Activated CD4-positive, alpha-beta memory T cell treated with anti-CD3 and anti-CD28 coated beads, Interleukin-2, amount 10 ng/mL, durations not matched to agents 7 days and 5 days (primary cell): Measurements from ENCODE around the gene TBCB. TPM values are rescaled to one million over a fixed set of nuclear protein-coding genes. Genes with fewer than 3 reads are reported as not detected.

Experiments used
- CTCF ChIA-PET: fragments of 350-600 bp; sonication (Branson Sonifier 250); formaldehyde crosslinking; loops from one replicate; lab custom pipeline; 2021; ENCODE audit warnings: antibody characterized with exemption, inconsistent platforms; lab: Charles Lee
- POLR2A ChIA-PET: fragments of 350-600 bp; sonication (Branson Sonifier 250); formaldehyde crosslinking; loops from one replicate; lab custom pipeline; 2021; ENCODE audit warnings: antibody characterized with exemption; lab: Charles Lee
- DNase-seq: peaks from one replicate; pipeline ENCODE4 v3.0.0-alpha.2; 2020
- H3K27ac Mint-ChIP-seq: one replicate; pipeline ENCODE4 v1.8.0; 2021; ENCODE audit warnings: mild to moderate bottlenecking, mixed read lengths
- H3K27me3 Mint-ChIP-seq: one replicate; pipeline ENCODE4 v1.8.0; 2021; ENCODE audit warnings: mixed read lengths
- H3K36me3 Mint-ChIP-seq: one replicate; pipeline ENCODE4 v1.8.0; 2021; ENCODE audit warnings: low read depth, mixed read lengths
- H3K4me1 Mint-ChIP-seq: one replicate; pipeline ENCODE4 v1.8.0; 2021; ENCODE audit warnings: mixed read lengths
- H3K4me3 Mint-ChIP-seq: one replicate; pipeline ENCODE4 v1.8.0; 2021; ENCODE audit warnings: mild to moderate bottlenecking, mixed read lengths
- H3K9me3 Mint-ChIP-seq: one replicate; pipeline ENCODE4 v1.8.0; 2021; ENCODE audit warnings: mixed read lengths
- total RNA-seq, 2 experiments: library from RNA; stranded (reverse); gene quantifications; one replicate each; pipeline ENCODE4 v1.2.3, GENCODE V29; 2021

Gene TBCB
- total RNA-seq, 2 experiments from 2014 or later, result 185 to 200 TPM

- H3K4me1 Mint-ChIP-seq, result peaks cover 12% of the 10 kb centered on the region
- H3K27me3 Mint-ChIP-seq, result no peaks in the 10 kb centered on the region
- ChIA-PET POLR2A (no interaction called here), CTCF (no interaction called here)
- DNase-seq, result no peak
- no peak overlapping the region for H3K4me3 Mint-ChIP-seq
- H3K36me3 Mint-ChIP-seq, result peaks cover 53% of the 10 kb centered on the region
- H3K27ac Mint-ChIP-seq, result no peak overlapping the region
- H3K9me3 Mint-ChIP-seq, result no peaks in the 10 kb centered on the region
These were observed 24.2 kb upstream of the TBCB start for GRCh38 chr19:36090910-36091695.

- H3K27ac Mint-ChIP-seq, result peak overlapping the region; percentile 42
- H3K27me3 Mint-ChIP-seq, result no peaks in the 10 kb centered on the region
- CTCF ChIA-PET, result no interaction called here
- H3K9me3 Mint-ChIP-seq, result no peaks in the 10 kb centered on the region
- DNase-seq, result no peak
- H3K36me3 Mint-ChIP-seq, result peaks cover 60% of the 10 kb centered on the region
- POLR2A ChIA-PET, result no interaction called here
- H3K4me3 Mint-ChIP-seq, result no peak overlapping the region
- peaks cover 12% of the 10 kb centered on the region for H3K4me1 Mint-ChIP-seq
These were observed 22.7 kb upstream of the TBCB start for GRCh38 chr19:36092566-36092965.

- DNase-seq, result no peak
- no peaks in the 10 kb centered on the region for H3K9me3 Mint-ChIP-seq
- ChIA-PET CTCF (no interaction called here), POLR2A (no interaction called here)
- H3K27ac Mint-ChIP-seq, result no peak overlapping the region
- peaks cover 56% of the 10 kb centered on the region for H3K36me3 Mint-ChIP-seq
- H3K4me1 Mint-ChIP-seq, result peaks cover 12% of the 10 kb centered on the region
- no peak overlapping the region for H3K4me3 Mint-ChIP-seq
- no peaks in the 10 kb centered on the region for H3K27me3 Mint-ChIP-seq
These were observed 22.1 kb upstream of the TBCB start for GRCh38 chr19:36093146-36093662.

- no peak for DNase-seq
- ChIA-PET POLR2A (no interaction called here), CTCF (no interaction called here)
- Mint-ChIP-seq H3K4me1 (peaks cover 12% of the 10 kb centered on the region), H3K9me3 (no peaks in the 10 kb centered on the region), H3K27ac (no peak overlapping the region), H3K4me3 (no peak overlapping the region), H3K27me3 (no peaks in the 10 kb centered on the region), H3K36me3 (peaks cover 57% of the 10 kb centered on the region)
These were observed 21.6 kb upstream of the TBCB start for GRCh38 chr19:36093687-36094086.

GRCh38 chr19:36097036-36097435 lies 18.2 kb upstream of the TBCB start:
- peaks cover 12% of the 10 kb centered on the region for H3K4me1 Mint-ChIP-seq
- peaks cover 42% of the 10 kb centered on the region for H3K36me3 Mint-ChIP-seq
- ChIA-PET POLR2A (no interaction called here), CTCF (no interaction called here)
- H3K27me3 Mint-ChIP-seq, result no peaks in the 10 kb centered on the region
- no peak for DNase-seq
- no peak overlapping the region for H3K27ac Mint-ChIP-seq
- no peak overlapping the region for H3K4me3 Mint-ChIP-seq
- no peaks in the 10 kb centered on the region for H3K9me3 Mint-ChIP-seq

- H3K4me1 Mint-ChIP-seq, result no peaks in the 10 kb centered on the region
- DNase-seq, result no peak
- no peaks in the 10 kb centered on the region for H3K9me3 Mint-ChIP-seq
- no peak overlapping the region for H3K4me3 Mint-ChIP-seq
- POLR2A ChIA-PET, result no interaction called here
- CTCF ChIA-PET, result no interaction called here
- no peaks in the 10 kb centered on the region for H3K27me3 Mint-ChIP-seq
- peaks cover 38% of the 10 kb centered on the region for H3K36me3 Mint-ChIP-seq
- no peak overlapping the region for H3K27ac Mint-ChIP-seq
These were observed 16.0 kb upstream of the TBCB start for GRCh38 chr19:36099166-36099785.

GRCh38 chr19:36100476-36100875 lies 14.8 kb upstream of the TBCB start:
- Mint-ChIP-seq H3K27ac (no peak overlapping the region), H3K9me3 (no peaks in the 10 kb centered on the region), H3K36me3 (peaks cover 32% of the 10 kb centered on the region), H3K4me3 (no peak overlapping the region), H3K27me3 (no peaks in the 10 kb centered on the region), H3K4me1 (no peaks in the 10 kb centered on the region)
- ChIA-PET CTCF (no interaction called here), POLR2A (no interaction called here)
- no peak for DNase-seq

- no peaks in the 10 kb centered on the region for H3K9me3 Mint-ChIP-seq
- CTCF ChIA-PET, result no interaction called here
- DNase-seq, result no peak
- H3K27me3 Mint-ChIP-seq, result no peaks in the 10 kb centered on the region
- POLR2A ChIA-PET, result interaction anchor here (1.1 kb wide), 1 partner anchor 13 kb away, joined by 3 read pairs; the partner anchor contains the start of gene POLR2I
- H3K4me1 Mint-ChIP-seq, result no peaks in the 10 kb centered on the region
- H3K4me3 Mint-ChIP-seq, result no peak overlapping the region
- no peak overlapping the region for H3K27ac Mint-ChIP-seq
- peaks cover 35% of the 10 kb centered on the region for H3K36me3 Mint-ChIP-seq
These were observed 13.5 kb upstream of the TBCB start for GRCh38 chr19:36101550-36102327.

GRCh38 chr19:36103040-36103626 lies 12.1 kb upstream of the TBCB start:
- Mint-ChIP-seq H3K9me3 (no peaks in the 10 kb centered on the region), H3K27ac (no peak overlapping the region), H3K4me3 (no peak overlapping the region), H3K27me3 (no peaks in the 10 kb centered on the region), H3K36me3 (peaks cover 35% of the 10 kb centered on the region), H3K4me1 (no peaks in the 10 kb centered on the region)
- CTCF ChIA-PET, result no interaction called here
- POLR2A ChIA-PET, result interaction anchor here (1.1 kb wide), 1 partner anchor 11 kb away, joined by 3 read pairs; the partner anchor contains the start of gene POLR2I
- no peak for DNase-seq

GRCh38 chr19:36103842-36104552 lies 11.3 kb upstream of the TBCB start:
- Mint-ChIP-seq H3K27me3 (no peaks in the 10 kb centered on the region), H3K4me3 (no peak overlapping the region), H3K36me3 (peaks cover 31% of the 10 kb centered on the region), H3K27ac (no peak overlapping the region), H3K4me1 (no peaks in the 10 kb centered on the region), H3K9me3 (no peaks in the 10 kb centered on the region)
- ChIA-PET CTCF (no interaction called here), POLR2A (interaction anchor here (1.5 kb wide), 1 partner anchor 11 kb away, joined by 7 read pairs; the partner anchor contains the start of genes POLR2I and TBCB)
- no peak for DNase-seq

- H3K27me3 Mint-ChIP-seq, result no peaks in the 10 kb centered on the region
- H3K27ac Mint-ChIP-seq, result no peak overlapping the region
- CTCF ChIA-PET, result interaction anchor here (0.8 kb wide), 1 partner anchor 21 kb away, joined by 3 read pairs; no protein-coding TSS in a partner anchor
- H3K36me3 Mint-ChIP-seq, result peaks cover 28% of the 10 kb centered on the region
- POLR2A ChIA-PET, result interaction anchor here (0.6 to 1.0 kb wide), 2 partner anchors 9 to 153 kb away, joined by 3 read pairs; partner anchors contain the start of genes POLR2I and TBCB
- no peaks in the 10 kb centered on the region for H3K4me1 Mint-ChIP-seq
- no peaks in the 10 kb centered on the region for H3K9me3 Mint-ChIP-seq
- H3K4me3 Mint-ChIP-seq, result no peak overlapping the region
- no peak for DNase-seq
These were observed 8.8 kb upstream of the TBCB start for GRCh38 chr19:36106441-36106840.

- DNase-seq, result no peak
- no peaks in the 10 kb centered on the region for H3K9me3 Mint-ChIP-seq
- H3K4me1 Mint-ChIP-seq, result no peaks in the 10 kb centered on the region
- peaks cover 28% of the 10 kb centered on the region for H3K36me3 Mint-ChIP-seq
- no peaks in the 10 kb centered on the region for H3K27me3 Mint-ChIP-seq
- ChIA-PET CTCF (interaction anchor here (0.8 kb wide), 1 partner anchor 21 kb away, joined by 3 read pairs; no protein-coding TSS in a partner anchor), POLR2A (interaction anchor here (0.6 to 1.0 kb wide), 2 partner anchors 8 to 154 kb away, joined by 3 read pairs; partner anchors contain the start of genes POLR2I and TBCB)
- no peak overlapping the region for H3K27ac Mint-ChIP-seq
- no peak overlapping the region for H3K4me3 Mint-ChIP-seq
These were observed 8.3 kb upstream of the TBCB start for GRCh38 chr19:36106991-36107390.
